ENCODE measurements around the gene TMIE. TPM values are rescaled to one million over a fixed set of nuclear protein-coding genes. Genes with fewer than 3 reads are reported as not detected.

The TMIE gene
- total and polyA plus RNA-seq, 2 of the 4 experiments (the other 2 are of a cell fraction): 0.12 TPM; not detected in 1

DNA sequence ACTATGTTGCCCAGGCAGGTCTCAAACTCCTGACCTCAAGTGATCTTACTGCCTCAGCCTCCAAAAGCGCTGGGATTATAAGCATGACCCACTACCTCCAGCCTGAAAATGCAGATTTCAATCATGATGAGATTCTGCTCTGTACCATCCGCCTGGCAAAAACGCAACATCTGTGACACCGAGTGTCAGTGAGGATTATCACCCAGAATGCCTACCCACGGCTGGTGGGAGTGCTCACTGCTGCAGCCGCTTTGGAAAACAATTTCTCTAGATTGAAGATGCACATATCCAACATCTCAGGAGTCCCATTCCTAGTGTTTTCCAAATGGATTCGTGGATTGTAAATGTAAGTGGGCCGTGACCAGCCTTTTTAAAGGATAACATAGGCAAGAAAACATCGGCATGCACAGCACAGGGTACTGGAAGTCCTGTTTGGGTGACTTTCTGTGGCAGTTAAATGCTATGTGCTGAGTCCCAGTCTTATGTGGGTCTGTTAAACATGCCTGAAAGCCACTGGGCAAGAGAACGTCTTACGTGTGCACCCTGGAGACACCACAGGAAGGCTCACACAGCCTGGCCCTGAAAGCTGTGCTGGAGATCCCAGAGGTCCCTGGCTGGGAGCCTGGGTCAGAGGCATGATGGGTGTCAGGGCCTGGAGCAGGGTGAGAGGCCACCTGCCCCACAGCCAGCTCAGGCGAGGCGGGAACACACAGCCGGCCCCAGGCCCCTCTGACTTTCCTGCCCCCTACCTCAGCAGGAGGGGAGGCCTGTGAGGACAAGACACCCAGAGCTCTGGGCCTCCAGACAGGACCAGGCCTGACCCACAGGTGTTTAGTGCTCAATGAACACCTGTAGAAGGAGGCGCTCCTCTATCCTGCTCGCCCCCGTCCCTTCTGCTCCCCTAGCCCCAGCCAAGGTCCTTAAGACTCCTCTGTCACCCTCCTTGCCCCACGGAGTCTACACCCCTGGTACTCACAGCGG, 15.6 kb downstream of the TMIE start:
- in situ Hi-C loops (cut with MboI; ENCODE audit: low sequenced_read_pairs) (loop anchor here (25.0 kb wide), 1 partner anchor 646 kb away; no protein-coding TSS in a partner anchor), dilution Hi-C loops (cut with HindIII; ENCODE audit: low sequenced_read_pairs, unreplicated experiment) (no loop called here), intact Hi-C loops (cut with micrococcal nuclease) (no loop called here)
- no peak overlapping the region for H2AK5ac ChIP-seq (ENCODE audit: low read depth, low read length)
- no TSS peak for BruUV-seq (replicated peaks)
- no peak overlapping the region for H3K23ac ChIP-seq (ENCODE audit: low read depth, low read length)
- ChIA-PET CTCF (no interaction called here), POLR2A (ENCODE audit: unreplicated experiment) (no interaction called here)
- no peak overlapping the region for H2BK5ac ChIP-seq (ENCODE audit: low read depth, low read length, poor library complexity, severe bottlenecking)
- ATAC-seq (ENCODE audit: low read depth) (no peak), DNase-seq (no peak)
- no peak overlapping the region for H4K91ac ChIP-seq (ENCODE audit: insufficient read depth, low read depth, low read length)
- no peak overlapping the region for H3K14ac ChIP-seq (replicated peaks; ENCODE audit: low read depth, low read length)
- H2BK20ac ChIP-seq (ENCODE audit: low read depth, low read length): no peak overlapping the region
- no peak overlapping the region for H2AK9ac ChIP-seq (replicated peaks; ENCODE audit: low read depth, low read length, poor library complexity)
- H3K9ac ChIP-seq (ENCODE audit: low read depth, low read length): no peak overlapping the region
- no peak overlapping the region for H4K8ac ChIP-seq (ENCODE audit: low read depth in 2 of 2, low read length in 2 of 2)
- no peaks in the 10 kb centered on the region for H3K9me1 ChIP-seq (ENCODE audit: insufficient read depth, low read length)
- H4K5ac ChIP-seq (ENCODE audit: low read depth, low read length): no peak overlapping the region
- no peak overlapping the region for H3K56ac ChIP-seq (ENCODE audit: extremely low read depth, insufficient read depth, low read length)
- H4K20me1 ChIP-seq (ENCODE audit: insufficient read depth, low read length): no peaks in the 10 kb centered on the region
- H3K27me3 ChIP-seq (ENCODE audit: control insufficient read depth, insufficient read depth, low read length): peaks cover 55% of the 10 kb centered on the region
- H2AFZ ChIP-seq (replicated peaks; ENCODE audit: low read length, poor library complexity): no peak overlapping the region
- no peak overlapping the region for H3K27ac ChIP-seq (ENCODE audit: insufficient read depth, low read length)
- H3K4ac ChIP-seq (ENCODE audit: low read depth, low read length): no peak overlapping the region
- H2BK15ac ChIP-seq (ENCODE audit: low read depth, low read length): no peak overlapping the region
- H3K4me3 ChIP-seq (ENCODE audit: insufficient read depth, low read depth, low read length): no peak overlapping the region
- no peak overlapping the region for H3K4me2 ChIP-seq (ENCODE audit: low read depth, low read length)
- no peaks in the 10 kb centered on the region for H3K4me1 ChIP-seq (ENCODE audit: control insufficient read depth, insufficient read depth, low read length)
- 89% methylated on average over 5 of the region's 19 CpGs; no CpG with 5 or more reads in 1 of the 2 experiments for WGBS, 2 experiments (ENCODE audit: extremely low coverage in 2 of 2, insufficient read length in 1 of 2)
- no peak overlapping the region for H2BK120ac ChIP-seq (ENCODE audit: low read depth, low read length)
- H3K18ac ChIP-seq (ENCODE audit: low read depth, low read length): no peak overlapping the region
- no peaks in the 10 kb centered on the region for H3K36me3 ChIP-seq (ENCODE audit: control insufficient read depth, insufficient read depth, low read length)
- no peaks in the 10 kb centered on the region for H3K9me3 ChIP-seq (ENCODE audit: control insufficient read depth, insufficient read depth, low read length)
- H3K79me1 ChIP-seq (ENCODE audit: low read depth in 1 of 2, low read length in 2 of 2): no peaks in the 10 kb centered on the region
- TF ChIP-seq NFE2L2 (IDR thresholded peaks at IDR 0.05; ENCODE audit: low read depth, low read length): no peak
- no peak for TF ChIP-seq RFX5 (IDR thresholded peaks at IDR 0.05; ENCODE audit: low read depth, low read length)
- no peak for TF ChIP-seq RAD21 (IDR thresholded peaks at IDR 0.05; ENCODE audit: low read length)
- TF ChIP-seq MAZ (IDR thresholded peaks at IDR 0.05; ENCODE audit: borderline replicate concordance, low read depth, low read length): no peak
- TF ChIP-seq POLR2A (IDR thresholded peaks at IDR 0.05; ENCODE audit: low read depth, low read length): no peak
- no peak for TF ChIP-seq SMC3 (IDR thresholded peaks at IDR 0.05; ENCODE audit: low read depth, low read length)
- TF ChIP-seq MAFK (IDR thresholded peaks at IDR 0.05; ENCODE audit: low read depth, low read length): no peak
- no peak for TF ChIP-seq CHD1 (IDR thresholded peaks at IDR 0.05; ENCODE audit: low read depth, low read length)
- TF ChIP-seq, protein P1, sequence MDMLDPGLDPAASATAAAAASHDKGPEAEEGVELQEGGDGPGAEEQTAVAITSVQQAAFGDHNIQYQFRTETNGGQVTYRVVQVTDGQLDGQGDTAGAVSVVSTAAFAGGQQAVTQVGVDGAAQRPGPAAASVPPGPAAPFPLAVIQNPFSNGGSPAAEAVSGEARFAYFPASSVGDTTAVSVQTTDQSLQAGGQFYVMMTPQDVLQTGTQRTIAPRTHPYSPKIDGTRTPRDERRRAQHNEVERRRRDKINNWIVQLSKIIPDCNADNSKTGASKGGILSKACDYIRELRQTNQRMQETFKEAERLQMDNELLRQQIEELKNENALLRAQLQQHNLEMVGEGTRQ (IDR thresholded peaks at IDR 0.05; ENCODE audit: low read depth, low read length): no peak
- no peak for TF ChIP-seq CEBPB (IDR thresholded peaks at IDR 0.05; ENCODE audit: low read depth, low read length)
- no peak for TF ChIP-seq MXI1 (IDR thresholded peaks at IDR 0.05; ENCODE audit: borderline replicate concordance, low read depth, low read length)
- TF ChIP-seq, protein P2, sequence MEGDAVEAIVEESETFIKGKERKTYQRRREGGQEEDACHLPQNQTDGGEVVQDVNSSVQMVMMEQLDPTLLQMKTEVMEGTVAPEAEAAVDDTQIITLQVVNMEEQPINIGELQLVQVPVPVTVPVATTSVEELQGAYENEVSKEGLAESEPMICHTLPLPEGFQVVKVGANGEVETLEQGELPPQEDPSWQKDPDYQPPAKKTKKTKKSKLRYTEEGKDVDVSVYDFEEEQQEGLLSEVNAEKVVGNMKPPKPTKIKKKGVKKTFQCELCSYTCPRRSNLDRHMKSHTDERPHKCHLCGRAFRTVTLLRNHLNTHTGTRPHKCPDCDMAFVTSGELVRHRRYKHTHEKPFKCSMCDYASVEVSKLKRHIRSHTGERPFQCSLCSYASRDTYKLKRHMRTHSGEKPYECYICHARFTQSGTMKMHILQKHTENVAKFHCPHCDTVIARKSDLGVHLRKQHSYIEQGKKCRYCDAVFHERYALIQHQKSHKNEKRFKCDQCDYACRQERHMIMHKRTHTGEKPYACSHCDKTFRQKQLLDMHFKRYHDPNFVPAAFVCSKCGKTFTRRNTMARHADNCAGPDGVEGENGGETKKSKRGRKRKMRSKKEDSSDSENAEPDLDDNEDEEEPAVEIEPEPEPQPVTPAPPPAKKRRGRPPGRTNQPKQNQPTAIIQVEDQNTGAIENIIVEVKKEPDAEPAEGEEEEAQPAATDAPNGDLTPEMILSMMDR (conservative IDR thresholded peaks at IDR 0.05; ENCODE audit: low read depth, low read length): no peak
- no peak for TF ChIP-seq FOS (IDR thresholded peaks at IDR 0.05; ENCODE audit: low read depth, low read length)
- no peak for TF ChIP-seq BHLHE40 (IDR thresholded peaks at IDR 0.05; ENCODE audit: low read depth, low read length)
- TF ChIP-seq, protein P3, sequence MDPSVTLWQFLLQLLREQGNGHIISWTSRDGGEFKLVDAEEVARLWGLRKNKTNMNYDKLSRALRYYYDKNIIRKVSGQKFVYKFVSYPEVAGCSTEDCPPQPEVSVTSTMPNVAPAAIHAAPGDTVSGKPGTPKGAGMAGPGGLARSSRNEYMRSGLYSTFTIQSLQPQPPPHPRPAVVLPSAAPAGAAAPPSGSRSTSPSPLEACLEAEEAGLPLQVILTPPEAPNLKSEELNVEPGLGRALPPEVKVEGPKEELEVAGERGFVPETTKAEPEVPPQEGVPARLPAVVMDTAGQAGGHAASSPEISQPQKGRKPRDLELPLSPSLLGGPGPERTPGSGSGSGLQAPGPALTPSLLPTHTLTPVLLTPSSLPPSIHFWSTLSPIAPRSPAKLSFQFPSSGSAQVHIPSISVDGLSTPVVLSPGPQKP (IDR thresholded peaks at IDR 0.05; ENCODE audit: borderline replicate concordance, low read depth, low read length): no peak

Data from IMR-90 (cell line).